ENCODE measurements around the gene LMAN1L. TPM values are rescaled to one million over a fixed set of nuclear protein-coding genes. Genes with fewer than 3 reads are reported as not detected.

Gene LMAN1L
- polyA plus RNA-seq, 3 donors = 0.04 TPM; not detected in 2

- DNase-seq = no peak
Measured at GRCh38 chr15:74815121-74815934, 2.7 kb downstream of the LMAN1L start.

- no peak for DNase-seq
Measured at GRCh38 chr15:74815961-74816360, 3.3 kb downstream of the LMAN1L start.

- no peak for DNase-seq
Measured at GRCh38 chr15:74816624-74817369, 4.2 kb downstream of the LMAN1L start.

GRCh38 chr15:74817370-74817737 is 4.7 kb downstream of the LMAN1L start:
- no peak for DNase-seq

- no peak for DNase-seq
Measured at GRCh38 chr15:74820056-74820455, 7.4 kb downstream of the LMAN1L start.

- no peak for DNase-seq
Measured at GRCh38 chr15:74821091-74821789, 8.6 kb downstream of the LMAN1L start.

- DNase-seq = no peak
Measured at GRCh38 chr15:74821790-74822158, 9.1 kb downstream of the LMAN1L start.

- no peak for DNase-seq
Measured at GRCh38 chr15:74822233-74822632, 9.6 kb downstream of the LMAN1L start.

GRCh38 chr15:74823324-74823723 is 10.7 kb downstream of the LMAN1L start:
- DNase-seq = no peak

- DNase-seq = no peak
Measured at GRCh38 chr15:74824976-74825375, 12.3 kb downstream of the LMAN1L start.

- DNase-seq = peak; percentile 11
Measured at GRCh38 chr15:74825866-74826265, 13.2 kb downstream of the LMAN1L start.

GRCh38 chr15:74826364-74826819 is 13.8 kb downstream of the LMAN1L start, which contains the start of gene CPLX3:
Gene CPLX3 (plus strand): TSS chr15:74826627. CDS start chr15:74826704, 77 bp downstream.
- DNase-seq = peak; percentile 53

- DNase-seq = no peak
Measured at GRCh38 chr15:74826921-74827320, 14.3 kb downstream of the LMAN1L start.

GRCh38 chr15:74827614-74828013 is 15.0 kb downstream of the LMAN1L start:
- DNase-seq = no peak

GRCh38 chr15:74828835-74829234 is 16.2 kb downstream of the LMAN1L start:
- no peak for DNase-seq

GRCh38 chr15:74829486-74829885 is 16.9 kb downstream of the LMAN1L start:
- no peak for DNase-seq

GRCh38 chr15:74829991-74830390 is 17.4 kb downstream of the LMAN1L start:
- no peak for DNase-seq

- no peak for DNase-seq
Measured at GRCh38 chr15:74830868-74831267, 18.2 kb downstream of the LMAN1L start.

GRCh38 chr15:74831813-74832495 is 19.3 kb downstream of the LMAN1L start:
- DNase-seq = no peak

- no peak for DNase-seq
Measured at GRCh38 chr15:74832826-74833225, 20.2 kb downstream of the LMAN1L start.

GRCh38 chr15:74833376-74834107 is 20.9 kb downstream of the LMAN1L start:
- DNase-seq = no peak
